DOHH2 (cell line): ENCODE results near the gene OGDHL.

Experiments used
- H3F3A ChIP-seq: fragments of 200-600 bp; sonication (generic), shearing (Covaris generic); 2 replicates; pipeline ENCODE4 v1.6.0; 2016; ENCODE audit warnings: antibody characterized with exemption, mild to moderate bottlenecking; ENCODE audit not compliant: control insufficient read depth, insufficient read depth
- H3K27ac ChIP-seq: fragments of 200-600 bp; sonication (generic); 2 replicates; pipeline ENCODE4 v1.5.1; 2014; ENCODE audit warnings: low read depth, mild to moderate bottlenecking, low read length, moderate library complexity
- H3K27me3 ChIP-seq: fragments of 200-600 bp; sonication (generic); 2 replicates; pipeline ENCODE4 v1.6.1; 2014; ENCODE audit warnings: mild to moderate bottlenecking, low read length, mixed read lengths; ENCODE audit not compliant: control insufficient read depth
- H3K36me3 ChIP-seq: fragments of 200-600 bp; sonication (generic); 2 replicates; pipeline ENCODE4 v1.6.1; 2014; ENCODE audit warnings: mild to moderate bottlenecking, low read length, moderate library complexity, mixed read lengths; ENCODE audit not compliant: control insufficient read depth
- H3K4me1 ChIP-seq: fragments of 200-600 bp; sonication (generic); 2 replicates; pipeline ENCODE4 v1.6.1; 2014; ENCODE audit warnings: mild to moderate bottlenecking, low read length, mixed read lengths; ENCODE audit not compliant: control insufficient read depth
- H3K4me2 ChIP-seq: fragments of 200-600 bp; sonication (generic); 2 replicates; pipeline ENCODE4 v1.6.0; 2014; ENCODE audit warnings: mild to moderate bottlenecking, low read length, moderate library complexity
- H3K4me3 ChIP-seq: fragments of 200-600 bp; sonication (generic); 2 replicates; pipeline ENCODE4 v1.5.1; 2014; ENCODE audit warnings: mild to moderate bottlenecking, low read length, mixed read lengths
- H3K79me2 ChIP-seq: fragments of 200-600 bp; sonication (generic); 2 replicates; pipeline ENCODE4 v1.6.1; 2014; ENCODE audit warnings: mild to moderate bottlenecking, low read length, mixed read lengths; ENCODE audit not compliant: control insufficient read depth
- H3K9me2 ChIP-seq: fragments of 200-600 bp; sonication (generic); replicated peaks from 2 replicates; pipeline ENCODE4 v1.6.1; 2014; ENCODE audit warnings: mild to moderate bottlenecking, low read length, mixed read lengths; ENCODE audit not compliant: control insufficient read depth
- H3K9me3 ChIP-seq: fragments of 200-600 bp; sonication (generic); 2 replicates; pipeline ENCODE4 v1.6.1; 2014; ENCODE audit warnings: antibody characterized with exemption, low read length, mixed read lengths; ENCODE audit not compliant: control insufficient read depth, insufficient read depth
- H4K20me1 ChIP-seq: fragments of 200-600 bp; sonication (generic); 2 replicates; pipeline ENCODE4 v1.6.0; 2014; ENCODE audit warnings: low read depth, mild to moderate bottlenecking, antibody characterized with exemption, low read length, moderate library complexity; ENCODE audit not compliant: control insufficient read depth, insufficient read depth
- CTCF ChIP-seq: fragments of 200-600 bp; sonication (generic); IDR thresholded peaks from one replicate; pipeline ENCODE4 v1.5.1; 2014; ENCODE audit warnings: antibody characterized with exemption, mild to moderate bottlenecking, low read depth, low read length; ENCODE audit not compliant: poor library complexity, severe bottlenecking
- EZH2phosphoT487 ChIP-seq: fragments of 200-600 bp; sonication (generic); IDR thresholded peaks from 2 replicates; pipeline ENCODE4 v1.6.1; 2017; ENCODE audit warnings: borderline replicate concordance, mild to moderate bottlenecking, antibody characterized with exemption, low read length, moderate library complexity, mixed read lengths

The OGDHL gene

GRCh38 chr10:49707585-49707984, 54.5 kb downstream of the OGDHL start:
- Histone ChIP-seq H3K9me3 (no peaks in the 10 kb centered on the region), H3K4me3 (no peak overlapping the region), H3K4me1 (no peaks in the 10 kb centered on the region), H3K9me2 (no peaks in the 10 kb centered on the region), H3F3A (no peaks in the 10 kb centered on the region), H3K36me3 (no peaks in the 10 kb centered on the region), H3K27me3 (peaks cover 23% of the 10 kb centered on the region), H4K20me1 (no peaks in the 10 kb centered on the region), H3K79me2 (no peaks in the 10 kb centered on the region), H3K27ac (no peak overlapping the region), H3K4me2 (no peak overlapping the region)
- TF ChIP-seq EZH2phosphoT487 (no peak), CTCF (no peak)

- no peak overlapping the region for H3K4me2 ChIP-seq
- H3K9me2 ChIP-seq = no peaks in the 10 kb centered on the region
- no peaks in the 10 kb centered on the region for H3K36me3 ChIP-seq
Observed at GRCh38 chr10:49700997-49701396, 61.1 kb downstream of the OGDHL start.

GRCh38 chr10:49700211-49700610, 61.9 kb downstream of the OGDHL start:
- H3K36me3 ChIP-seq = no peaks in the 10 kb centered on the region
- no peak for TF ChIP-seq CTCF
- no peak for TF ChIP-seq EZH2phosphoT487

More at GRCh38 chr10:49700997-49701396, 61.1 kb downstream of the OGDHL start:
- no peaks in the 10 kb centered on the region for H4K20me1 ChIP-seq
- no peaks in the 10 kb centered on the region for H3K79me2 ChIP-seq
- H3K4me1 ChIP-seq = no peaks in the 10 kb centered on the region
- peaks cover under 1% of the 10 kb centered on the region; the same call in 1 of the 2 replicates for H3K27me3 ChIP-seq
- no peaks in the 10 kb centered on the region for H3F3A ChIP-seq
- no peak overlapping the region for H3K4me3 ChIP-seq
- TF ChIP-seq EZH2phosphoT487 = no peak
- no peak for TF ChIP-seq CTCF
- no peak overlapping the region for H3K27ac ChIP-seq
- H3K9me3 ChIP-seq = no peaks in the 10 kb centered on the region

More at GRCh38 chr10:49700211-49700610, 61.9 kb downstream of the OGDHL start:
- H3F3A ChIP-seq = no peaks in the 10 kb centered on the region
- H3K4me3 ChIP-seq = no peak overlapping the region
- no peaks in the 10 kb centered on the region for H3K79me2 ChIP-seq
- H3K9me2 ChIP-seq = no peaks in the 10 kb centered on the region
- no peak overlapping the region for H3K27ac ChIP-seq
- no peaks in the 10 kb centered on the region for H3K9me3 ChIP-seq
- H3K4me1 ChIP-seq = no peaks in the 10 kb centered on the region
- H3K4me2 ChIP-seq = no peak overlapping the region
- no peaks in the 10 kb centered on the region for H4K20me1 ChIP-seq
- no peaks in the 10 kb centered on the region for H3K27me3 ChIP-seq
